Dermis microvascular lymphatic vessel endothelial cell (primary cell): ENCODE results near the gene AP2A1. TPM values are rescaled to one million over a fixed set of nuclear protein-coding genes. Genes with fewer than 3 reads are reported as not detected.
A peak's percentile ranks its signal among the peaks of the same experiment; 100 is the strongest.
"Not testable (repeated sequence)": the region's sequence is repeated elsewhere in the genome, so short reads cannot be mapped to it uniquely, and the experiment has no call there.

Experiments used
- DNase-seq, 2 donors: peaks; one replicate each; pipeline versions ENCODE4 v3.0.0 to v3.0.0-alpha.2; 2010; ENCODE audit warnings: low read depth in 2 of 2
- total RNA-seq: library from RNA; depleted of rRNA; stranded (reverse); fragments of >200 nt; gene quantifications from 2 replicates; pipeline ENCODE4 v1.2.1, GENCODE V29; 2014

AP2A1 gene
- total RNA-seq: 44.8 and 73.5 TPM in 2 replicates

DNA sequence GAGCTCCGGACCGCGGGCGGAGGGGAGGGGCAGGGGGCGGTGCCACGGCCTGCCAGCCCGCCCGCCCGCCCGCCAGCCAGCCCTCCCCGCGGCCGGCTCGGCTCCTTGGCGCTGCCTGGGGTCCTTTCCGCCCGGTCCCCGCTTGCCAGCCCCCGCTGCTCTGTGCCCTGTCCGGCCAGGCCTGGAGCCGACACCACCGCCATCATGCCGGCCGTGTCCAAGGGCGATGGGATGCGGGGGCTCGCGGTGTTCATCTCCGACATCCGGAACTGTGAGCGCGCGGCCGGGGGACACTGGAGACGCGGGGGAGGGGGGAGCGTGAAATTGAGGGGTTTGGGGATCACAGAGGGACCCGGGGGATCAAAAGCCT lies at the start of gene AP2A1:
Gene AP2A1, plus strand, starts transcription at position 72 of the 370 bp plus-strand sequence. Its CDS starts 133 bp downstream, at position 205.
- no peak for DNase-seq

DNA sequence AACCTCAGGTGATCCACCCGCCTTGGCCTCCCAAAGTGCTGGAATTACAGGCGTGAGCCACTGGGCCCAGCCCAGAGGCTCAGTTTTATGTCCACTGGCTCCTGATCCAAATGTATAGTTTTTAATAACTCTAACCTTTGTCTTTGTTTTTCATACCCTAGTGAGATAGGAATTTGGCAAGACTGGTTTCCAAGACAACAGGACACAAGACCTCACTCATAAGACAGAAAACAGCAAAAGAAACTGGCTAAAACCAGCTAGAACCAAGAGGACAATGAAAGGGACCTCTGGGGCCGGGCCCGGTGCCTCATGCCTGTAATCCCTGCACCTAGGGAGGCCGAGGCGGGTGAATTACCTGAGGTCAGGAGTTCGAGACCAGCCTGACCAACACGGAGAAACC lies 48.3 kb upstream of the AP2A1 start:
- no peak for DNase-seq

DNA sequence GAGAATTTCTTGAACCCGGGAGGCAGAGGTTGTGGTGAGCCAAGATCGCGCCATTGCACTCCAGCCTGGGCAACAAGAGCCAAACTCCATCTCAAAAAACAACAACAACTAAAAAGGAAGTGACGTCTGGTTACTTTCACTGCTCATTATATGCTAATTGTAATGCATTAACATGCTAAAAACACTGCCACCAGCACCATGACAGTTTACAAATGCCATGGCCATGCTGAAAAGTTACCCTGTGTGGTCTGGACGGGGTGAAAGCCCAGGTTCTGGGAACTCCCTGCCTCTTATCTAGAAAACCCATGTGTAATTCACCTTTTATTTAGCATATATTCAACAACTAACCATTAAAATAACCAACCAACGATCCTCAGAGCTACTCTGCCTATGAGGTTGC lies 47.8 kb upstream of the AP2A1 start:
- DNase-seq: no peak

DNA sequence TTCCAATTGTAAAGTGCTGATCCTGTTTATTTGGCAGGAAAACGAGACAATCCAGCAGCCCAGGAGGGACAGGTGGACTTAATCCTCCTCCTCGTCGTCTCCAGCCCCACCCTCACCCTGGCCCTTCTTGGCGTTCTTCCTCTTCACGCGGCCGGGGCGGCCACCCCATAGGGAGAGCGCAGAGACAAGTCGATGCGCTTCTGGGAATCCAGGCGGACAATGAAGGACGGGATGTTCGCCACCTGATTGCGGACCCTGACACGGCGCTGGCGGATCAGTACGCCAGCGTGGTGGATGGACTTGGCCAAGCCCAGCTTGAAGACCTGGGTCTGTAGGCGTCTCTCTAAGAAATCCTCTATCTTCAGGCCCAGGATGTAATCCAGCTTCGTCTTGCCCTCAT lies 47.4 kb upstream of the AP2A1 start:
- DNase-seq: not testable (repeated sequence)

DNA sequence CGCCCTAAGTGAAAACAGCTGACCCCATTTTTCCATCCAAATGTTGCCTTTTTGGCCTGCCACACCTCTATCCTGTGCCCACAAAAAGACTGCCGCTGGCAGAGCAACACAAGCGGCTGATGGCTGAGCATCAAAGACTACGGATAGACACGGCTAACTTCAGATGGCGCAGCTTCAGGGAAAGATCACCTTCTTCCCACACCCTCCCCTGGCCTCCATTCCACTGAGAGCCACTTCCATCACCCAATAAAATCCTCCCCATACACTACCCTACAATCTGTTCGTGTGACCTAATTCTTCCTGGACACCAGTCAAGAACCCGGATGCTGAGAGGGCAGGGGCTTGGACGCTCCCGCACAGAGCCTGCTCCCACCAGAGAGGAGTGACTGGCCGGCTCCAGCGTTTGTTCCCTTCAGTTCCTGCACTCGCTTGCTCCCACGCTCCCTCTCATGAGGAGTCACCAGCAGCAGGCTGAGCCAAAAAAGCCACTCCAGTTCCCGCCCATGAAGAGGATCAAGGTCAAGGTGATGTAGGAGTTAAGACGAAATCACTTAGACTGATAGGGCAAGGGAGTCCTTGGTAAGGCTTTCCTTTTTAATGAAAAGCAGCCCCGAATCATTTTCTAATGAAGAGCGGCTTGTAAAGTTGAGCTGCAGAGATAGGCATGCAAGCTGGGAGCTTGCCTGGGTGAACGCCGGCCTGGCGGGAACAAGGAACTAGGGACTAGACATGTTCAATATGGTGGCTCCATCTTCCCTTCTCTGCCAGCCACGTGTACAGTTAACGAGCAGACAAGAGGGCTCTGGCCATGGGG lies 39.4 kb upstream of the AP2A1 start:
- DNase-seq: no peak

DNA sequence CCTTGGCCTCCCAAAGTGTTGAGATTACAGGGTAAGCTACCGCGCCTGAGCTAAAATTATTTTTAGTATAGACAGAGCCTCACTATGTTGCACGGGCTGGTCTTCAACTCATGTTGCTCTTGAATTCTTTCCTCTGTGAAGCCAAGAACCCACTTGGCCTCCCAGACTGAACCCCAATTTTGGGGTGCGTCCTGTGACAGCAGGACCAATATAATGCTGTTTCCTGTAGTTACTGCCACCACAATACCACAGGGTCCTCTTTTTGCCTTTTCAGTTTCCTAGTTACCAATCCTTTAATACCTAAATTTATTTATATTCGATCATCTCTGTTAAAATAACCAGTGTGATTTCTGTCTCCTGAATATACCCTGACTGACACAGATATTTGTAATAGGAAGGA lies 36.6 kb upstream of the AP2A1 start:
- no peak for DNase-seq

DNA sequence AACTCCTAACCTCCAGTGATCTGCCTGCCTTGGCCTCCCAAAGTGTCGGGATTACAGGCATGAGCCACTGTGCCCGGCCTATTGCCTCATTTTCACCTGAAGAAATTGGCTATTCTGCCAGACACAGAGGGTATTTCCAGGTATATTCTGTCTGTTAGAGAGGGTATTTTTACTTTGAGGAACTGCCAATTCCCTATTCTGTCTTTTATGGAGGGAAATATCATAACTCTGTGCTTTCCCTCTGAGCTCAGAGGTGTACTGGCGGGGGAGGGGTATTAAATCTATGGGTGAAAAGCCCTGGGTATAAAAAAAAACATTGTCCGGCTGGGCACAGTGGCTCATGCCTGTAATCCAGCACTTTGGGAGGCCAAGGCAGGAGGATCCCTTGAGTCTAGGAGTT lies 28.5 kb upstream of the AP2A1 start:
- no peak for DNase-seq

DNA sequence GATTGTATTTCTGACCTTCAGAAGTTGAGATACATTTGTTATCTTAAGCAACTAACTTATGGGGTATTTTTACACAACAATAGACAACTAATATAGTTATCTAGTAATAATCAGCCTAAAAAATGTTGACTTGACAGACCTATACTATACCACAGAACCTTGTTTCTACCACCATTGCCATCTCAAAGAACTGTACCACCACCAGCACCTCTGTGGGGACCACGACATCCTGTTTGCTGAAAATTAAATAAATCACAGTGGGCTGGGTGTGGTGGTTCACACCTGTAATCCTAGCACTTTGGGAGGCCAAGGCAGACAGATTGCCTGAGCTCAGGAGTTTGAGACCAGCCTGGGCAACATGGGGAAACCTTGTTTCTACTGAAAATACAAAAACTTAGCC lies 27.7 kb upstream of the AP2A1 start:
- no peak for DNase-seq

DNA sequence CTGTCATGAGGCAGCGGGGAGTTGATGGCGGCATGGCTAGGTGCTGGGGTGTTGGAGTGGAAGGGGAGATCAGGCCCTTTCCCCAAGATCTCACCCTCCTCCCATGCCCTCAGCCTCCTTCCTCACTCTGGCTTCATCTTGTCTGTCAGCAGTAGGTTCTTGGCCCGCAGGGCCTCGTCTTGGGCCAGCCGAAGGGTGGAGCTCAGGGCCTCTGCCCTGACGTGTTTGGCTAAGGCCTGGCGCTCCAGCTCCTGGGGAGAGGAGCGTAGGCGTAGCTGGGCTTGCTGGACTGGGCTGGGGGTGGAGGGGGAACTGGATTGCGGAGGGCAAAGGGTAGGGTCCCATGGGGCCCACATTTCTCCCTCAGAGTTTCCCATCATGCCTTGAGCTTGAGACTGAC lies 26.9 kb upstream of the AP2A1 start:
- DNase-seq: no peak

DNA sequence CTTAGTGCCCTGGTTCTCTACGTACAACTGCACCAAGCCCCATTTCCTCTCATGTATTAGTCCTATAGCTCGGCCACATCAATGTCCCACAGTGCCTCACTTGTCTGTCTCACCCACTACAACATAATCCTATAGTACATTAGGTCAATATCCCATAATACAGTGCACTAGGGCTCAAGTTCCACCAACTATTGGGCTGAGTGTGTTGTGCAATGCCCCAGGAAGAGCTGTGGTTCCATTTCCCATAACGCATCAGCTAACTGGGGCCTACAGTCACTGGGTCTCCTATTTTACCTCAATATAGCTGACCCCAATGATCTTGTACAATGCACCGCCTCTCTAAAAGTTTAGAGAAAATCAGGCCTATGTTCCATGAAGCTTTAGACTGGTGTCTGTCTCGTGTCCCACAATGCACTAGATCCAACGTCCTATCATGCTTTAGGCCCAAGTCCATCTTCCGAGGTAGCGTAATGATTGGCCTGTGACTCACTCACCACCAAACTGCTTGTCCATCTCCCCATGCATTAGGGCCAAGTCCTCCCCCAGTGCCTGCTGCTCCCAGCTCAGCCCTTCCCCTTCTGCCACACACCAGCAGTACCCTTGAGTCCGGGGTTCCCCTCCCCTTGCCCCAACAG lies 25.5 kb upstream of the AP2A1 start:
- no peak for DNase-seq

DNA sequence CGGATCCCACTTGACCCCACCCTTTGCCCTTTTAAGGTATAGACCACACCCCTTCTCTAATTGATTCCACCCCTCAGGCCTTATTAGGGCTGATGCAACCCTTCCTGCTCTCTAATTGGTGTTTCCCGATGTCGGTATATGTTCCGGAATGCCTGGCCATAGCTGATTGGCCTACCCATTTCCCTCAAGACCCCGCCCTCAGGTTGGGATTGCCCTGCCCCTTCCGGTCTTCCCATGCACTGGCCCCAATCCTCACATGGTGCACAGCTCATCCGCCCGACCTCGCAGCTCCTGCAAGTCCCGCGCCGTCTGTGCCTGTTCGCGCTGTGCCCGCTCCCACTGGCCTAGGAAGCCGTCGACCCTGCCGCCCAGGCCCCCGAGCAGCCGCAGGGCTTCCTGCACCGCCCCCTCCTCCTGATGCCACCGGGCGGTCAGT lies 21.8 kb upstream of the AP2A1 start:
- no peak for DNase-seq

DNA sequence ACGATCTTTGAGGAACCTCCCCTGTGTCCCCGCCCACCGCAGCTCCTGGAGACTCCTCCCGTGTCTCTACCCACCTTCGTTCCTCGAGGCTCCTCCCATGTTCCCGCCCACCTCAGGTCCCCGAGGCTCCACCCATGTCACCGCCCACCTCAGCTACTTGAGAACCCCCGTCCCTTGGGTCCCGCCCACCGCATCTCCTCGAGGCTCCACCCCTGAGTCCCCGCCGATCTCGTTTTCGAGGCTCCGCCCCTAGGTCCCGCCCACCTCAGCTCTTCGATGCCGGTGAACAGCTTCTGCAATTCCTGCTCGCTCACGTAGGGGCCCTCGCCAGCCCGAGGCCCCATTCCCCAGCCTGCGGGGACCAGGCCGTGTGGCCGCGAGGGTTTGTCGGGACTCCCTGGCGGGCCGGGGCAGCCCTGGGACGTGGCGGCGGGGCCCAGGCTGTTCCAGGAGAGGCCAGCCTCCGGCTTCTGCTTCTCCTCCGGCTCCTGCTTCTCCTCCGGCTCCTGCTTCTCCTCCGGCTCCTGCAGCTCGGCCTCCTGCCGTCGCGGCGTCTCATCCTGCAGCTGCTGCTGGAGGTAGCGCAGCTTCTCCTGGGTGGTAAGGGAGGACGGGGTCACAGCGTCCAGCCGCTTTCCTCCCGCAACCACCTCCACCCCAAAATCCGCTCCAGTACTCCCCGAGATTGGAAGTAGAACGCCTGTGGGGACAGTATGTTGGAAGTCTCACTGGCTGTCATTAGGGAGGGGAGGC lies 20.4 kb upstream of the AP2A1 start:
- peak in 1 of 2 donors; percentile 50 for DNase-seq

DNA sequence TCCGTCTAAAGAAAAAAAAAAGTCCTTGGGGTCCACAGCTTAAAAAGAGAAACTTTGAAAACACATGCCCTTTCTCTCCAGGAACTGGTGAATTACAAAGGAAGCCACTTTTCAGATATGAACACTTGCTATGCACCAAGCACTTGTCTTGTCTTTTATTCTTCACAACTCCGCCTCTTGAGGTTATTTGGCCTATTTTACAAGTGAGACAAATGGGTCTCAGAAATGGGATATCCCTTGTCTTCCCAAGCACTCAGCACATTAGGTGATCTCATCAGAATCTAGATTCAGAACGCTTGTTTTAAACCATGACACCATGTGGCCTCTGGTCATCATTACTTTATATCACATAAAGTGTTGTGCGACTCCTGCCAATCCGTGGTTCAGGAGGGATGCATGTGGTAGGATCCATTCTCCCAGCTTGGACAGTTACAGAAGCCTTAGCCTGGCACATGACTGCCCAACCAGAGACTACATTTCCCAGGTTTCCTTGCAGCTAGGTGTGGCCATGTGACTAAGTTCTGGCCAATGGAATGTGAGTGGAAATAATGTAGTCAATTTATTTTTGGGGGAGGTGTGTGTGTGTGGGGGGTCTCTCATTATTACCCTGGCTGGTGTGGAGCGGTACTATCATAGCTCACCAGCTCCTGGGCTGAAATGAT lies 17.6 kb upstream of the AP2A1 start:
- peak in 1 of 2 donors; percentile 37 for DNase-seq

DNA sequence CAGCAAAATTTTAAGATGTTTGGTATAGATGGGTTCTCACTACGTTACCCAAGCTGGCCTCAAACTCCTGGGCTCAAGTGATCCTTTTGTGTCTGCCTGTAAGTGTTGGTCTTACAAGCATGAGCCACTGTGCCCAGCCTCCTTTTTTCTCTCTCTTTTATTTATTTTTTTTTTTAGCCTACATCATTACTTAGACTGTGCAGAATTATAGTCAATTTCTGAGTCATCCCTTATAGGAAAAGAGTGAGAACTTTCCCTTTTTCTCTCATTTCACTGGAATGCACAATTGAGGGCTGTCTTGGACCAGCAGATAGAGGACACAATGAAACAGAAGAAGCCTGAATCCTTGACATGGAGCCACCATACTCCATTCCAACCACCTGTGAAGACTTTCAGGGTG lies 17.0 kb upstream of the AP2A1 start:
- DNase-seq: no peak

DNA sequence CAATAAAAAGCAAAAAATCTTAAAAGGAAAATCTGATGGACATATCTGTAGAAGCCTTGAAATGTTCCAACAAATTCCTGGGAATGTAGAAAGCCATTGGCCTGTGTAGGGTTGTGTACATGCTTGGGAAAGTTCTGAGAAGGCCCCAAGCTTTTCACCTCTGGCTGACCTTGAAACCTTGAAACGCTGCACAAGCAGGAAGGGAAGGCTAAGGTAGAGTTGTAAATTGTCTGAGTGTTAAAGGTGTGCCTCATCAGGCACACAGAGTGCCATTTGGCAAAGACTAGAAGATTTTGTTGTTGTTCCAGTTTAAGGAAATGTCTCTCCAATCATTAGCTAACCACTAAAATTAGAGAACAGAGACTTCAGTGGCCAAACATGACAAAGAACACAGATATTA lies 14.1 kb upstream of the AP2A1 start:
- no peak for DNase-seq

DNA sequence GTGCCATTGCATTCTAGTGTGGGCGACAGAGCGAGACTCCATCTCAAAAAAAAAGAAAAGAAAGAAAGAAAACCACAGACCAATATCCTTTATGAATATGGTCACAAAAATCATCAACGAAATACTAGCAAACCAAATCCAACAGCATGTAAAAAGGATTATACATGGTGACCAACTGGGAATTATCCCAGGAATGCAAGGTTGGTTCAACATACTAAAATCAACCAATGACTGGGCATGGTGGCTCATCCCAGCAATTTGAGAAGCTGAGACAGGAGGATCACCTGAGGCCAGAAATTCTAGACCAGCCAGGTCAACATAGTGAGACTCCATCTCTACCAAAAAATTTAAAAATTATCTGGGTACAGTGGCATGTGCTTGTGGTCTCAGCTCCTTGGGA lies 10.8 kb upstream of the AP2A1 start:
- no peak for DNase-seq

DNA sequence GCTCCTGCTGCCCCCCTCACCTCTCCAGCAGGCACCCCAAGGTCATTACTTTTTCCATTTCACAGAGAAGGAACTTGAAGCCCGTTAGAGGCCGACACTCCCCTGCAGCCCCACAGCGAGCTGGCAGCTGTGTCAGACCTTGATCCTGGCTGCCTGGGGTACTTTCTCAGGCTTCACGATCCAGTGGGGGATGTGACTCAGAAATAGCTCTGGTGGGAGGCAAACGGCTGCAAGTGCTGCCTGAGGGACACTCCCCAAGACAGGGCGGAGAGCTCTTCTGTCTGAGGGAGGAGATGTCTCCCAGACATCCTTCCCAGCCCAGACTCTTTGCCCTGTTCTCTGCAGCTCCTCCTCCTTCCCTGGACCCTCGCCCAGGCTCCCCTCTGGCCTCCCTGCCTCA lies 8.5 kb upstream of the AP2A1 start:
- DNase-seq: no peak

DNA sequence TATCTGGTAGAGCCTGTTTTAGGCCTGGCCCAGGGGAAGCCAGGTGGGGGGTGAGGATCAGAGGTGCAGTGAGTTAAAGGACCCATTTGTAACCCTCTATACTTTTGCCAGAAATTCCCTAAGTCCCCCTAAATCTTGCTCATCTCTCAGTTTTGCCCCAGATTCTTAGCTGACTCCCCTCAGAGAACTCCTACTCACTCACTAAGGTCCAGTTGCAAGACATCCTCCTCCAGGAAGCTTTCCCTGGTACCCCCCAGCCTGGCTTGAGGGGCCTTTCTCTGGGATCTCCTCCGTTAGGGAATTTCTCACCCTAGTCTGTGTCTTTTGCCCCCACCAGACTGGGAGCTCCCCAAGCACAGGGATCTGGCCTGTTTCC lies 5.6 kb upstream of the AP2A1 start:
- no peak for DNase-seq

DNA sequence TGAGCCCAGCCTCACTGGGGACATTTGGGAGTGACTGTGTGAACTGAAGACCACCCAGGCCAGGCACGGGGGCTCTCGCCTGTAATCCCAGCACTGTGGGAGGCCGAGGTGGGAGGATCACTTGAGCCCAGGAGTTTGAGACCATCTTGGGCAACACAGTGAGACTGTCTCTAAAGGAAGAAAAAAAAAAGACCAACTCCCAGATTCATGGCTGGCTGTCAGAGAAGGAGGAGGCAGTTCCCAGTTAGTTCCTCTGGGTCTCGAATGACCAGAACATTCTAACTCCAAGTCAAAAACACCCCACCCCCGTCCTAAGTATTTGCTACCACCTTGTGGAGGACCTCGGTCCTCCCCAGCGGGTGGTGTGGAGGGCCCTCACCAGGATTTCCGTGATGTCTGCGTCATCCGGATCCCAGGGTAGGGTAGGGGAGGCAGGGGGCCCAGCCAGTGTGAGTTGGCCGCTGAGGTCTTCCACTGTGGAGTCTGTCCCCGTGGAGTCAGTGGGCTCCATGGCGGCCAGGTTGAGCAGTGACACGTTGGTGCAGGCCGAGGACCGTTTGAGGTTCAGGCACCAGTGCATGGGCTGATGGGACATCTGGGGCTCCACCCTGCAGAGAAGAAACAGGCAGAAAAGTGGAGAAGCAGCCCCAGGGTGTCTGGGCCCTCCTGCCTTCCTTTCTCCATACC lies 5.0 kb upstream of the AP2A1 start:
- peak in 1 of 2 donors; percentile 47 for DNase-seq

DNA sequence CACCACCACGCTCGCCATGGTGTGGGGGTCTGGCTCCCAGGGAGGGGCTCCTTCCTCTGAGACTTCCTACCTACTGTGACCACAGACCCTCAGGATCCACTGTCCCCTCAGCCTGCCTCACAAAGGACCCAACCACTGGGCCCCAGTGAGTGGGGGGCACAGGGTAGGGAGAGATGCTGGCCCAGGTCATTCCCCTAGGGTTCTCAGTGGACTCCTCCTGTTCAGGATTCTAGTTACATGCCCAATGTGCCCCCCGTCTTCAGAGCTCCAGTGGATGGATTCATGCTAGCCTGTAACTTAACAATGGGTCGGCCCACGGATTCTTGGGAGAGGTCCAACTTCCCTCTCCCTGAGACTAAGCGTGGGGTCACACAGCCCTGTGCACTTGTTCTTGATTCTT lies 3.6 kb upstream of the AP2A1 start, which contains the start of gene TSKS:
Gene TSKS, minus strand, starts transcription at position 77 of the 400 bp plus-strand sequence. Its CDS starts 59 bp downstream, at position 18.
- DNase-seq: no peak

DNA sequence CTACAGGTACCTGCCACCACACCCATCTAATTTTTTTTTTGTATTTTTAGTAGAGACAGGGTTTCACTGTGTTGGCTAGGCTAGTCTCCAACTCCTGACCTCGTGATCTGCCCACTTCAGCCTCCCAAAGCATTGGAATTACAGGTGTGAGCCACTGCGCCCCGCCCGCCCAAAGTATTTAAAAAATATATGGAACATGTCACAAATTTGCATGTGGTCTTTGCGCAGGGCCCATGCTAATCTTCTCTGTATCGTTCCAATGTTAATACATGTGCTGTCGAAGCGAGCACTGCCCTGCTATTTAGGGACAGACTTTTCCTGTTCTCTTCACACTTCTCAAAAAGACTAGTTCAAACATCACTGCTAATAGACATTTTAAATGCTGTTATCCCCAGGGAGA lies 2.5 kb upstream of the AP2A1 start:
- DNase-seq: no peak
